ENCODE measurements around the gene NRBP1. TPM values are rescaled to one million over a fixed set of nuclear protein-coding genes. Genes with fewer than 3 reads are reported as not detected.

Gene NRBP1
- total and polyA plus RNA-seq, 9 of the 15 experiments (the other 6 are each of a cell fraction or from before 2014, with no cell fraction given): 2.9 to 84.5 (median 36.9) TPM

- peak in 1 of 4 experiments; percentile 9 for DNase-seq (ENCODE audit: extremely low read depth in 1 of 4, low spot score in 3 of 4)
- H3K4me2 ChIP-seq (ENCODE audit: insufficient read depth, low read length): no peak overlapping the region
- in situ Hi-C loops (cut with MboI) (no loop called here), intact Hi-C loops (cut with micrococcal nuclease) (no loop called here)
- no peak overlapping the region for H2AFZ ChIP-seq (ENCODE audit: low read depth, low read length)
- TF ChIP-seq HOXB6 (CRISPR knock-in tag; IDR thresholded peaks at IDR 0.05; ENCODE audit: borderline replicate concordance) (no peak), PHB (CRISPR knock-in tag; IDR thresholded peaks at IDR 0.05) (0 out of 2 replicates have a peak, but pooled peaks have one; percentile 43), ZNF121 (CRISPR knock-in tag; conservative IDR thresholded peaks at IDR 0.05) (peak; percentile 73), YBX1 (IDR thresholded peaks at IDR 0.05) (no peak)
- no peak overlapping the region for H3K4me3 ChIP-seq
- H3K36me3 ChIP-seq (ENCODE audit: control insufficient read depth, insufficient read depth, low read length): peaks cover 61% of the 10 kb centered on the region
- ChIA-PET POLR2A (interaction anchor here (0.6 to 0.8 kb wide), 2 partner anchors 9 to 137 kb away, joined by 3 to 5 read pairs; partner anchors contain the start of gene PPM1G), CTCF (ENCODE audit: low intra/inter-chr PET ratio) (no interaction called here)
- WGBS (ENCODE audit: insufficient coverage, low coverage, missing lambda C conversion rate): 100% methylated on average over 2 of the region's 2 CpGs
- no peaks in the 10 kb centered on the region for H3K27me3 ChIP-seq (ENCODE audit: control insufficient read depth in 2 of 2, insufficient read depth in 2 of 2, low read length in 2 of 2)
- no peaks in the 10 kb centered on the region for H3K9me1 ChIP-seq (ENCODE audit: control insufficient read depth, insufficient read depth, low read length)
- peaks cover 95% of the 10 kb centered on the region for H3K79me2 ChIP-seq (ENCODE audit: control insufficient read depth, insufficient read depth, low read length)
- H3K9ac ChIP-seq (ENCODE audit: insufficient read depth in 1 of 2, low read depth in 2 of 2, low read length in 2 of 2): no peak overlapping the region
- H3K9me3 ChIP-seq (replicated peaks; ENCODE audit: control insufficient read depth, insufficient read depth, low read depth, low read length): no peaks in the 10 kb centered on the region
- H4K20me1 ChIP-seq (replicated peaks; ENCODE audit: control insufficient read depth, insufficient read depth, low read length): 0 out of 2 replicates have a peak, but pooled peaks cover 4% of the 10 kb centered on the region
- peak; percentile 31; the same call in 2 of the 3 replicates for ATAC-seq
- no TSS peak for BruUV-seq (replicated peaks)
- H3K27ac ChIP-seq (ENCODE audit: extremely low read depth, low read depth, low read length): no peak overlapping the region
- H3K4me1 ChIP-seq (replicated peaks in 1 of 2; ENCODE audit: control insufficient read depth in 2 of 2, insufficient read depth in 2 of 2, low read length in 2 of 2): no peaks in the 10 kb centered on the region; a peak in 2 of 5 replicates
- FAIRE-seq: no peak
Observed at GRCh38 chr2:27400348-27401135, 27.9 kb upstream of the NRBP1 start.

Data from K562 (cell line).